ENCODE data around the gene DYNC1I1. TPM values are rescaled to one million over a fixed set of nuclear protein-coding genes. Genes with fewer than 3 reads are reported as not detected.

The DYNC1I1 gene
- total and polyA plus RNA-seq, 2 donors (not counting 1 experiment from before 2014, with no cell fraction given): 0.17 to 0.30 TPM

- Histone ChIP-seq H3K9me3 (ENCODE audit: control insufficient read depth, insufficient read depth, low read depth, low read length) (no peaks in the 10 kb centered on the region), H3K9ac (ENCODE audit: insufficient read depth, low read length) (no peak overlapping the region), H3K27ac (ENCODE audit: insufficient read depth, low read length) (no peak overlapping the region), H3K4me1 (ENCODE audit: control insufficient read depth, extremely low read depth, insufficient read depth, low read length) (no peaks in the 10 kb centered on the region), H3K4me2 (ENCODE audit: extremely low read depth, insufficient read depth, low read length) (no peak overlapping the region), H3K36me3 (ENCODE audit: control insufficient read depth, insufficient read depth, low read length) (no peaks in the 10 kb centered on the region), H4K20me1 (ENCODE audit: control insufficient read depth, extremely low read depth, insufficient read depth, low read length) (no peaks in the 10 kb centered on the region), H3K79me2 (ENCODE audit: control insufficient read depth, insufficient read depth, low read length) (no peaks in the 10 kb centered on the region), H2AFZ (ENCODE audit: low read length) (no peak overlapping the region), H3K4me3 (replicated peaks in 1 of 4; ENCODE audit: control extremely low read depth in 1 of 4, insufficient read depth in 1 of 4, low read depth in 3 of 4, low read length in 4 of 4) (no peak overlapping the region), H3K27me3 (ENCODE audit: control insufficient read depth, insufficient read depth, low read length) (no peaks in the 10 kb centered on the region)
- TF ChIP-seq EZH2 (IDR thresholded peaks at IDR 0.05; ENCODE audit: low read length, missing control alignments) (no peak), CTCF (conservative IDR thresholded peaks at IDR 0.05 in 1 of 2, IDR thresholded peaks at IDR 0.05 in 1 of 2; ENCODE audit: low read depth in 1 of 2, low read length in 2 of 2) (no peak)
- peak; percentile 14 to 49 for DNase-seq (ENCODE audit: low read depth in 2 of 2)
Observed at GRCh38 chr7:95886501-95887090, 114.2 kb downstream of the DYNC1I1 start.

- TF ChIP-seq CTCF (conservative IDR thresholded peaks at IDR 0.05 in 1 of 2, IDR thresholded peaks at IDR 0.05 in 1 of 2; ENCODE audit: low read depth in 1 of 2, low read length in 2 of 2) (no peak), EZH2 (IDR thresholded peaks at IDR 0.05; ENCODE audit: low read length, missing control alignments) (no peak)
- H3K4me3 ChIP-seq (replicated peaks in 1 of 4; ENCODE audit: control extremely low read depth in 1 of 4, insufficient read depth in 1 of 4, low read depth in 3 of 4, low read length in 4 of 4): no peak overlapping the region
- H3K27me3 ChIP-seq (ENCODE audit: control insufficient read depth, insufficient read depth, low read length): no peaks in the 10 kb centered on the region
- H3K9ac ChIP-seq (ENCODE audit: insufficient read depth, low read length): no peak overlapping the region
- no peaks in the 10 kb centered on the region for H3K79me2 ChIP-seq (ENCODE audit: control insufficient read depth, insufficient read depth, low read length)
- DNase-seq (ENCODE audit: low read depth in 2 of 2): no peak
- no peaks in the 10 kb centered on the region for H4K20me1 ChIP-seq (ENCODE audit: control insufficient read depth, extremely low read depth, insufficient read depth, low read length)
- H3K4me1 ChIP-seq (ENCODE audit: control insufficient read depth, extremely low read depth, insufficient read depth, low read length): no peaks in the 10 kb centered on the region
- no peaks in the 10 kb centered on the region for H3K36me3 ChIP-seq (ENCODE audit: control insufficient read depth, insufficient read depth, low read length)
- no peak overlapping the region for H3K4me2 ChIP-seq (ENCODE audit: extremely low read depth, insufficient read depth, low read length)
- H3K9me3 ChIP-seq (ENCODE audit: control insufficient read depth, insufficient read depth, low read depth, low read length): no peaks in the 10 kb centered on the region
- no peak overlapping the region for H3K27ac ChIP-seq (ENCODE audit: insufficient read depth, low read length)
- no peak overlapping the region for H2AFZ ChIP-seq (ENCODE audit: low read length)
Observed at GRCh38 chr7:95893484-95893883, 121.1 kb downstream of the DYNC1I1 start.

GRCh38 chr7:95897557-95898251, 125.3 kb downstream of the DYNC1I1 start:
- Histone ChIP-seq H4K20me1 (ENCODE audit: control insufficient read depth, extremely low read depth, insufficient read depth, low read length) (no peaks in the 10 kb centered on the region), H3K4me1 (ENCODE audit: control insufficient read depth, extremely low read depth, insufficient read depth, low read length) (no peaks in the 10 kb centered on the region), H3K27me3 (ENCODE audit: control insufficient read depth, insufficient read depth, low read length) (no peaks in the 10 kb centered on the region), H3K4me3 (replicated peaks in 1 of 4; ENCODE audit: control extremely low read depth in 1 of 4, insufficient read depth in 1 of 4, low read depth in 3 of 4, low read length in 4 of 4) (no peak overlapping the region), H3K79me2 (ENCODE audit: control insufficient read depth, insufficient read depth, low read length) (no peaks in the 10 kb centered on the region), H2AFZ (ENCODE audit: low read length) (no peak overlapping the region), H3K36me3 (ENCODE audit: control insufficient read depth, insufficient read depth, low read length) (no peaks in the 10 kb centered on the region), H3K27ac (ENCODE audit: insufficient read depth, low read length) (no peak overlapping the region), H3K9me3 (ENCODE audit: control insufficient read depth, insufficient read depth, low read depth, low read length) (no peaks in the 10 kb centered on the region), H3K9ac (ENCODE audit: insufficient read depth, low read length) (no peak overlapping the region), H3K4me2 (ENCODE audit: extremely low read depth, insufficient read depth, low read length) (no peak overlapping the region)
- DNase-seq (ENCODE audit: low read depth in 2 of 2): no peak
- TF ChIP-seq CTCF (conservative IDR thresholded peaks at IDR 0.05 in 1 of 2, IDR thresholded peaks at IDR 0.05 in 1 of 2; ENCODE audit: low read depth in 1 of 2, low read length in 2 of 2): no peak
- TF ChIP-seq EZH2 (IDR thresholded peaks at IDR 0.05; ENCODE audit: low read length, missing control alignments): no peak

All from fibroblast of lung (primary cell).